HG02973 (cell line): ENCODE results near the gene MTG1.

Experiments
- ATAC-seq: cut with Tn5 transposase; IDR thresholded peaks from one replicate; pipeline ENCODE4 v1.9.1; 2021; ENCODE audit warnings: moderate library complexity; ENCODE audit not compliant: unreplicated experiment

Gene MTG1

DNA sequence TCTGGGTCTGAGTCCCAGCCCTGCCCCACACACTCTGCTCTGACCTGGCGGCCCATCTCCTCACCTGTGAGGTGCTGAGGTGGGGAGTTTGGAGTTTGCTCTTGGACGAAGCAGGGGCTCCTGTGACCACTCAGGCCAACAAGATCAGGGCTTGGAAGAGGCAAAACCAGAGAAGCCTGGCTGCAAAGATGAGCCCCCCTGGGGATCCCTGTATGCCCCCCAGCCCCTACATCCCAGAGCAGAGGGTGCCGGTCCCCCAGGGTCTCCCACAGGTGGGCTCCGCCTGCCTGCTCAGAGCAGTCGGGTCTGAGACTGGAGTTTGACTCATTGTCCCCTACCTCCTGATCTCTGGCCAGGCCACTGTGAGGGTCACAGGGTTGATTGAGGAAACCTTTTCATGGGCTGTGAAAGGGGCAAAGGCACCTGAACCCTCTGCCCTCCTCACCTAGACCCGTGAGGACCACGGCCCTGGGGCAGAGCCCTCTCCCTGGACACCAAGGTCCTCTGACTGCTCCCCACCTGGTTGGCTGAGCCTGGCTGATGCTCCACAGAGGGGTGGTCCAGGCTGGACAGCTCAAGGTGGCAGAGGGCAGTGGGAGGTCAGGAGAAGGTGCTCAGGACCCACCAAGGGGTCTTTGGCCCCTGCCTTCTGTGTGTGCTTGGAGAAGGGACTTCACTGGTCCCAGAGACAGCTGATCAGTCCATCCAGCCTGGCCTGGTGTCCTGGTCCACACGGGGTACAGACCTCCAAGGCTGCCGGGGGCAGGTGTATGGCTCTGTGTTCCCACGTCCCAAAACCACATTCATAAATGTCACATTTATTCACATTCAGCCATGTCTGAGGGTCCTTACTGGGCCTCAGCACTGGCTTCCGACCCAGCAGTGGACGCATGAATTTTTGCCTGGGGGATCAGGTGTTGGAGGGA is 50.6 kb downstream of the MTG1 start:
- no peak for ATAC-seq

DNA sequence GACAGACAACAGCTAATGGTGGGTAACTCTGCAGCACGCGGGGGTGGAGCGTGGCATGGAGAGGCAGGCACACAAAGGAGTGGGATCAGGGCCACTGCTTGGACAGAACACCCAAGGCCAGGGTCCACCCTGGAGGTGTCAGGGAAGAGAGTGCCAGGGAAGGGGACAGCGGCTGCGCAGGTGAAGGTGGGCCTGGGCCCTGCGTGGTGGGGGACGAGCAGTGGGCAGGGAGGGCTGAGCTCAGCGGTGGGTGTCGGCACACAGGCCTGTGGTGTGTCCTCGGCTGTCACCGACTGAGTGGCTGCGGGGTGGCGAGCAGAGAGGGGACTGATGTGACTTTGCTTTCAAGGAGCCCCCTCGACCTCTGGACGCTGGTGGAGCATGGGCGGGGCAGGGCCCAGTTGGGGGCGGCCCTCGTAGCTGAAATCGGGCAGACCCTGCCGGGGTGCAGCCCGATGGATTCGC is 51.3 kb downstream of the MTG1 start:
- ATAC-seq: no peak

DNA sequence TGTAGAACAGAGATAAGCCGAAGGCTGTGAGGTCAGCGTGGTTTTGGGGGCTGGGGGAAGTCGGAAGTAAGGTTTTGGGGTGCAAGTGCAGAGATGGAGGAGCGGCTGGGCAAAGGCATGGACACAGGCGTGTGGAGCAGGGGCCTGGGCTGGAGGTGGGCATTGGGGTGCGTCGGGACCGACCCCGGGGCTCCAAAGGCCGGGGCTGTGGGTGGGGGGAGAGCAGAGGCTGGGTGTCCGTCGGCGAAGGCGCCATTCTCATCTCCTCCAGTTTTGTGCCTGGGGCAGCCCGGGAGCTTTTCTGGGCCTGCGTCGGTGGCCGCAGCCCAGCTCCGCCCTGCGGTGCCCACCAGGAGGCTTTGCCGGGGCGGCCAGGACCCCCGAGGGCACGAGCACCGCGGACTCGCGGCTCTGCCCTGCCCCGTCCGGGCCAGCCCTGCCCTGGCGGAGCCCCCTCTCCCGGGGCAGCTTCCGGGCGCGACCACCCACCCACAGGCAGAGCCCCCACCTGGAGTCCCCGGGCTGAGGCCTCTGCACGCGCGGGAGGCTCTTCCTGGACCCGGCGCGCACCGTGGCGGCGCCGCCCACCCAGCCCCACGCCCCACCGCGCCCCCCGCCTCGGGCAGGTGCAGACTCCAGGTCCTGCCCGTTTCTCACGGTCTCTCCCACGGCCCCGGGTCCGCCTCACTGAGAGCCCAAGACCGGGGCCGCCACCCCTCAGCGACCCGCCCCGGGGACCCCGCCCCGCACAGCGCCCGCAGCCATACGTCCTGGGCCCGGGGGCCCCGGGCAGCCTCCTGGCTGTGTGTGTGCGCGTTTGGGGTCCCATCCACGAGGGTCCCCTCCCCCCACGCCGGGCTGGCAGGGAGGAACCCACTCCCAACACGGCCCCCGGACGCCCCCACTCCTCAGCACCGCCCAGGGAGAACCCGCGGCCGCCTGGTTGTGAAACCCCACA is 52.1 kb downstream of the MTG1 start:
- no peak for ATAC-seq

DNA sequence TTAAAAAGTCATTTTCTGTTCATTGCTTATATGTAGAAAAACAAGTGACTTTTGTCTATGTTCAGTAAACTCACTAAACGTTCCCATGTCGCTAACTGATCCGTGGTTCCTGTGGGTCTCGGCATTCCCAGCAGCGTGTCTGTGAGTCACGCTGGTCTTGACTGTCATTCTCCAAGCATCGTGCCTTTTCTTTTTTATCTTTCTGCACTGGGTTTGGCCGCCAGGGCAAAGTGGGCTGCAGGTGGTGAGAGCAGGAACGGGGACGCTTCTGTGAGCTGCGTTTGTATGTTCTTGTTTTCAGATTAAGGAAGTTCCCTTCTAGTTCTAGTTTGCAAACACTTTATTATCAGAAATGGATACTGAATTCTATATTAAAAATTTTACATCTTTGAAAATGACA is 53.0 kb downstream of the MTG1 start:
- ATAC-seq: no peak

DNA sequence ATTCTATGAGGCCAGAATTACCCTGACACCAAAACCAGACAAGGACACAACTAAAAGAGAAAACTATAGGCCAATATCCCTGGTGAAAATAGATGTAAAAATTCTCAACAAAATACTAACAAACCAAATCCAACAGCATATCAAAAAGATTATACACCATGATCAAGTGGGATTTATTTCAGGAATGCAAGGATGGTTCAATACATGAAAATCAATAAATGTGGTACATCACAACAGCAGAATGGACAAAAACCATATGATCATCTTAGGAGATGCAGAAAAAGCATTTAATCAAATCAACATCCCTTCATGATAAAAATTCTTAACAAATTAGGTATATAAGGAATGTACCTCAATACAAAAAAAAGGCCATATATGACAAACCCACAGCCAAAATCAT is 54.2 kb downstream of the MTG1 start:
- ATAC-seq: no peak

DNA sequence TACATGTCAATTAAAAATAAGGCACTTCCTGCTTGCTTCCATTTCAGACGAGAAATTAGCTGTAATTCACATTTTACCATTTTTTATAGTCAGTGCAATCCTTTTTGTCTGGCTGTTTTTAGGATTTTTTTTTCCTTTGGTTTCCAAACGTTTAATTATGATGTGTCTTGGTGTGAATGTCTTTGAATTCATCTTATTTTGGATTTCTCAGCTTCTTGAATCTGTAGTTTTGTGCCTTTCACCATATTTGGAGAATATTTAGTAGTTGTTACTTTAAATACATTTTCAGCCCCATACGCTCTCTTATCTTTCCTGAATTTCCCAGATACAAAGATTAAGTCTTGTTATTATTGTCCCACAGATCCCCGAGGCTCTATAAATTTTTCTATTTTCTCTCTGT is 57.4 kb downstream of the MTG1 start:
- ATAC-seq: no peak

DNA sequence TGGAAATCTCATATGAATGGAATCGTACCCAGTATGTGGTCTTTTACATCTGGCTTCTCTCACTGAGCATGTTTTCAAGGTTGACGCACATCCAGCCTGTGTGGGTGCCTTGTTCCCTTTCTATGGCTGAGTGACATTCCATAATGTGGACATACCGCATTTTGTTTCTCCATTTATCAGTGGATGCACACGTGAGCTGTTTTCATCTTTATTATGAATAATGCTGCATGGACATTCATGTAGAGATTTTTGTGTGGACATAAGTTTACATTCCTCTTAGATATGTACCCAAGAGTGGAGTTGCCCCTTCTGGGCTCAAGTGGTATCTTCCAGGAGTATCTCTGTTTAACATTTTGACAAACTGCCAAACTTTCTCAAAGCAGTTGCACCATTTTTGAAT is 58.5 kb downstream of the MTG1 start:
- no peak for ATAC-seq

DNA sequence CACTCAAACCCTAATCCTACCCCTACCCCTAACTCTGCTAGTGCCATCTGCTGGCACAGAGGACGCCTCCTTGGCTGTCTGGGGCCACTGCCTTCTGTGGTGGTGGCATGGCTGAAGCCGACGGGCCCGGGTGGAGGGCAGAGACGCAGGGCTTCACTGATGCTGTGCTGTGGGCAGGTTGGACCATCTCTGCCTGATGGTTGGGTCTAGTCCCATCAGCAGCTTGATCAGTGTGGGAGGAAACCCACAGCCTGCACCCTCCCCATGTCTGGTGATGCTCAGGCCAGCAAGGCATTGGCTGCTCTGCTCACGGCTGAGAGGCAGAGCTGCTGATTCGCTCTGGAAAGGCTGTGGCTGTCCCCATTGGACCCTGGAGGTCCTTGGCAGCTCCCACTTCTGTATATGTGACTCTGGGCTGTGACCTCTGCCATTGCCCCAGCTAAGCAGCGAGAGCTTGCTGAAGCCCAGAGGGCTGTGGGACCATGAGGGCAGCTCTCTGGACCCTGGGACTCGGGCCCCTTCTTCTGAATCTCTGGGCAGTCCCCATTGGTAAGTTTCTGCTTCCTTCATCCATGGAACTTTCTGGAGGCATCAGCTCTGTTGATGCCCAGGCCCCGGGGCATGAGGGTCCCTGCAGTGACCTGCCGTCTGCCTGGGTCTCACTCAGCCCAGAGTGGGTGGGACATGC is 59.7 kb downstream of the MTG1 start, which contains the start of gene SCART1:
SCART1 (plus strand) TSS at position 430 of the 688 bp plus-strand sequence; CDS start at position 483, 53 bp downstream.
- ATAC-seq: no peak

DNA sequence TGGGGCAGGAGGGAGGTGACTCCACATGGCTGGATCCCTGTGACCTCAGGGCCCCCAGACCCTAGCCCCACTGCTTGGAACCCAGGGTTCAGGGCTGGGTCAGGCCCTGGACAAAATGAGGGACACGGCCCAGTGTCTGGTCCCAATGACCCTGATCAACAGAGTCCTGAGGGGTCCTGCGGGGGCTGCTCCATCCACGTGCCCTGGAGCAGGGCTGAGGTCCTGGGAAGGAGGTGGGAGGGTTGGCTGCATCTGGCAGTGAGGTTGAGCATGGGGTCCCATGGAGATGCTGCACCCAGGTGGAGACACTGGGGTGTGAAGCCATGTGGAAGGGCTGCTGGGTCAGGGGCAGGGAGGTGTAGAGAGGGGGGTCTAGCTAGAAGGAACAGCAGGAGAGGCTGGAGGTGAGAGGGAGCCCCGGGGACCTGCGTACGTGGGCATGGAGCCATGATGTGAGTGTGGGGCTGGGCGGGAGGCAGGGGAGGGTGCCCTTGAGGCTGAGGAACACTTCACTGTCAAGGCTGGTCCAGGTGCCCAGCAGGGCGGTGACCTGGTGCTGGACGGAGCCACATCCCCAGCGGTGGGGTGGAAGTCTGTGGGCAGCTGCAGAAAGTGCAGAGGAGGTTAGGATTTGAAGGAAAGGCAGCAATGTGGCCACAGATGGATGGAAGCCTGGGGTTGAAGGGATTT is 60.4 kb downstream of the MTG1 start:
- no peak for ATAC-seq

DNA sequence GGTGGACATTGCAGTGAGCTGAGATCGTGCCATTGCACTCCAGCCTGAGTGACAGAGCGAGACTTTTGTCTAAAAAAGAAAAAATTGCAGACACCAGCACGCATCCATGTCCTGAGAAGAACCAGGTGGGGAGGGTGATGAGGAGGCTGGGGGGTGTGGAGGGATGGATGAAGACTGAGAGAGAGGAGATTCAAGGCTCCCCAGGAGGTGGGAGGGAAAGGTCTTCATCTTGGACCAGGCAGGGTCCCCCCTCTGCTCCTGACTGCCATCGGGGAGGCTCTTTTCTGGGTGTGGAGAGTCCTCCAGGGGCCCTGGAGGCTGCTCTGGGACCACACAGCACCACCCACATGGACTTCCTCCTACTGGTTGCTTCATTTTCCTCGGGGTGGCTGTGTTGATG is 61.2 kb downstream of the MTG1 start:
- no peak for ATAC-seq

DNA sequence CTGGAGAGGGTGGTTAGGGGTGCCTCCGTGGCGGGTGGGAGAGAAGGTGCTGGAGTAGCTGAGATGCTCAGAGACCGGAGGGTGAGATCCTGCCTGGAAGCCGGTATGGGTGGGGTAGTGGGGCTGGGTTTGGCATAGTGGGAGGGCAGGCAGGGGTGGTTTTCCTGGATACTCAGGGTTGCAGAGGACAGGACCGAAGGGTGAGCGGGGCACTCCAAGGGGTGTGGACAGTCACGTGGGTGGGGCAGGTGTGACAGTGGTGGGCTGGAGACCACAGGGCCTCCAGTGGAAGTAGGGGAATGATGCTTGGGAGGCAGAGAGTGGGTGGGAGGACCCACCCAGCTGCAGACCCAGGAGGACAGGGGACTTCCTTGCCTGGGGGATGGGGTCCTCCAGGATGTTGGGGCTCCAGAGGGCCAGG is 61.7 kb downstream of the MTG1 start:
- no peak for ATAC-seq

DNA sequence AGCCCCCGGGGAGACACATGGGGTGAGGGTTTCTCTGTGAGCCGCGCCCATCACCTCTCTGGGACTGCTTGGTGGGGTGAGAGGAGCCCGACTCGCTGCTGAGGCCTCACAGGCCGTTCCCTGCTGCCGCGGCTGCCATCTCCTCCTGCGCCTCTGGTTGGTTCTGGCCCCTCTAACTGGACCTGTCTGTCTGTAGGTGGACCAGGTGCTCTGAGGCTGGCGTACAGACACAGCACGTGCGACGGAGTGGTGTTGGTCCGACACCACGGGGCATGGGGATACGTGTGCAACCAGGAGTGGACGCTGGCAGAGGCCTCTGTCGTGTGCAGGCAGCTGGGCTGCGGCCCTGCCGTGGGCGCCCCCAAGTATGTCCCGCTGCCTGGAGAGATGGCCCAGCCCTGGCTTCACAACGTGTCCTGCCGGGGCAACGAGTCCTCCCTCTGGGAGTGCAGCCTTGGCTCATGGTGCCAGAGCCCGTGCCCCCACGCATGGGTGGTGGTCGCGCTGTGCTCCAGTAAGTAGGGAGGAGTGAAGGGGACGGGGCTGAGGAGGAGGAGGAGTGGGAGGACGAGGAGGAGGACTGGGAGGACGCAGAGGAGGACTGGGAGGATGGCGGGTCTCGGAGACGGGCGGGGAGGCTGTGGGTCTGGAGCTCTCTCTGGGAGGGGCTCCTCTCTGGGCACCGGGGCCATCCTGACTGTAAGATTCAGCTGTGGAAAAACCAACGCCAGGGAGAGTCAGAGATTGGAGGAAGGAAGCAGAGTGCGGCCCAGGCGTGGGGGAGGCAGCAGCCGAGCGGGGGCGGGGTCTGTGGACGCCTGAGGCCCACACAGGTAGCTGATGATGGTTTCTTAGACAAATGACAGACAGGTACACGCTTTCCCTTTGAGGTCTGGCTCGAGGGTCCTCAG is 62.3 kb downstream of the MTG1 start:
- no peak for ATAC-seq

DNA sequence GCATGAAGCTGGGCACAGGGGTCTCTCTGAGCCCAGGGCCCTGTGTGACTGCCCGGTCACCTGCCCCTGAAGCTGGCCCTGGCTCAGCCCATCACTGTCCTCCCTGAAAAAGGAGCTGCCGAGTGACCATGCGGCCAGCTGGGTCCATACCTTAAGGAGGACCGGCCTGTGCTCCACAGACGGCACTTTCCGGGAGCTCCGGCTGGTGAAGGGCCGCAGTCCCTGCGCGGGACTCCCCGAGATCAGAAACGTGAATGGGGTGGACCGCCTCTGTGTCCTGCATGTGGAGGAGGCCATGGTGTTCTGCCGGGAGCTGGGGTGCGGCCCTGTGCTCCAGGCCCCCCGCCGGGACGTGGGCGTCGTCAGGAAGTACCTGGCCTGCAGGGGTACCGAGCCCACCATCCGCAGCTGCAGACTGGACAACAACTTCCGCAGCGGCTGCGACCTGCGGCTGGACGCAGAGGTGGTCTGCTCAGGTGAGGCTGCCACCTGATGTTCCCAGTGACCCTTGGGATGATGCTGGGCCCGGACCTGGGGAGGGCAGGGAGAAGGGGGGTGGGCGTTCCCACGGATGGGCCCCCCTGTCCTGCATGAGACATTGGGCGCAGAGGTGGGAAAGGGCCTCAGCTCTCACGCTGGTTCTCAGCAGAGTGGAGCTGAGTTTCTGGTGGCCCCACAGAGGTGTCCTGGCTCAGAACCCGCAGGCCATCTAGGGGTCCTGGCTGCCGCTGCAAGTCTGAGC is 63.3 kb downstream of the MTG1 start:
- ATAC-seq: no peak

DNA sequence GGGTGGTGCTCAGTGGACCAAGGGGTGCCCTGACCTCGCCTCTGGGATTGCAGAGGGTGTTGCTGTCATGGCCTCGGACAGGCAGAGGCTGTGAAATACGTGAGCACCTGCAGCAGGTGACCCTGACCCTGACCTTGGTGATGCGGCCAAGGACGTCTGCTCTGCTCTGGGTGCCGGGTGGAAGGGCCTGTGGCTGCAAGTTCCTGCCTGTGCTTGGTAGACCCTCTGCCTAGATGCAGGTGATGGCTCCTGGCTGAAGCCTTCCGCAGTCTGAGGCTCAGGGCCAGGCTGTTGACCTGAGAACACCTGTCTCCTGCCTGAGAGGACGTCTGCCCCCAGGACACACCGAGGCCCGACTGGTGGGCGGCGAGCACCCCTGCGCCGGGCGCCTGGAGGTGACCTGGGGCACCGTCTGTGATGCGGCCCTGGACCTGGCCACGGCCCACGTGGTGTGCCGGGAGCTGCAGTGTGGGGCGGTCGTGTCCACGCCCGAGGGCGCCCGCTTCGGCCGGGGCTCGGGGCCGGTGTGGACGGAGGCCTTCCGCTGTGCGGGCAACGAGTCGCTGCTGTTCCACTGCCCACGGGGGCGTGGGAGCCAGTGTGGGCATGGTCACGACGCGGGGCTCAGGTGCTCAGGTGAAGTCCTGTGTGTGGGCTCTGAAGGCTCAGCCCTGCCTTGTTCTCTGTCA is 64.2 kb downstream of the MTG1 start:
- no peak for ATAC-seq

DNA sequence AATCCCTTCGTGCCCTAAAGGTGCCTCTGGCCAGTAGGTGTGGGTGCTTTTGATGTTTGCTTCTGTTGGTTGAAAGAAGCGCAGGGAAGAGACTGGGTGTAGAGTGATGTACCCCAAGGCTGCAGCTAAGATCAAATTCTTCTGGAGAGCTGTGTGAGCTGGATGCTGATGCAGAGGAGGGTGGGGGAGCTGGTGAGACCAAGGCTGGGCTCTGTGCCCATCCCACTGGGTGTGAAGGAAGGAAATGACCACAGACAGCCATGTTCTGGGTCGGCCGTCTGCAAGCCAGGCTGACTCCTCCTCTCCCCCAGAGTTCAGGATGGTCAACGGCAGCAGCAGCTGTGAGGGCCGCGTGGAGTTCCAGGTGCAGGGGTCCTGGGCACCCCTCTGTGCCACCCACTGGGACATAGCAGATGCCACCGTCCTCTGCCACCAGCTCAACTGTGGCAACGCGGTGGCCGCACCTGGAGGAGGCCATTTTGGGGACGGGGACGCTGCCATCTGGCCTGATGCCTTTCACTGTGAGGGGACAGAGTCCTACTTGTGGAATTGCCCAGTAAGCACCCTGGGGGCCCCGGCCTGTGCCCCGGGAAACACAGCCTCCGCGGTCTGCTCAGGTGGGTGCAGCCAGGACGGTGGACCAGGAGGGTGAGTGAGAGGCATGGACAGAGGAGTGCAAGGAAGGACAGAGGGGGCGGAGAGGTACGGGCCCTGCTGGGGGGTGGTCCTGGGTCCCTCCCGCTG is 64.9 kb downstream of the MTG1 start:
- ATAC-seq: no peak

DNA sequence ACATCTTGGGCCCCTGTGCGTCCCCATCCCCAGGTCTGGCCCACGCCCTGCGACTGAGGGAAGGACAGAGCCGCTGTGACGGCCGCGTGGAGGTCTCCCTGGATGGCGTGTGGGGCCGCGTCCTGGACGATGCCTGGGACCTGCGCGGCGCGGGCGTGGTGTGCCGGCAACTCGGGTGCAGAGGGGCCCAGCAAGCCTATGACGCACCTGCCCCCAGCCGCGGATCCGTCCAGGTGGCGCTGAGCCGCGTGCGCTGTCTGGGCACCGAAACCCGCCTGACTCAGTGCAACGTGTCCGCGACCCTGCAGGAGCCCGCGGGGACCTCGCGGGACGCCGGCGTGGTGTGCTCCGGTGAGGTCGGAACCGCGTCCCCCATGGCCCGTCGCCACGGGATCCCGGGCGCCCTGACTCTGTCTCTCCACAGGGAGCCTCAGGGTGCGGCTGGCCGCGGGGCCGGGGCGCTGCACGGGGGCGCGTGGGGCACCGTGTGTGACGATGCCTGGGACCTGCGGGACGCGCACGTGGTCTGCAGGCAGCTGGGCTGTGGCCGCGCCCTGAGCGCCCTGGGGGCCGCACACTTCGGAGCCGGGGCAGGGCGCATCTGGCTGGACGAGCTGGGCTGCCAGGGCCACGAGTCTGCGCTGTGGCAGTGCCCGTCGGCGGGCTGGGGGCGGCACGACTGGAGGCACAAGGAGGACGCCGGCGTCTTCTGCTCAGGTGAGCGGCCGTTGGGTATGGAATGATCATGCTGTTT is 65.7 kb downstream of the MTG1 start:
- no peak for ATAC-seq
